Body of pancreas (tissue), 4 donors: ENCODE results near the gene IGF2BP2.

Experiments used
- POLR2A ChIP-seq, 3 donors: fragments of 450-650 bp; IDR thresholded peaks; one replicate each; pipeline ENCODE4 v1.6.1; 2016; ENCODE audit warnings: antibody characterized with exemption in 3 of 3, mild to moderate bottlenecking in 2 of 3
- TF ChIP-seq, protein P1 (sequence below), 7 experiments: fragments of 450-650 bp in 4 of 7; fragments of 200-600 bp in 3 of 7; sonication (generic) in 3 of 7; IDR thresholded peaks; one replicate each; pipeline ENCODE4 v1.5.1; 2016 to 2019; ENCODE audit warnings: antibody characterized with exemption in 7 of 7

- TF ChIP-seq, protein P1, sequence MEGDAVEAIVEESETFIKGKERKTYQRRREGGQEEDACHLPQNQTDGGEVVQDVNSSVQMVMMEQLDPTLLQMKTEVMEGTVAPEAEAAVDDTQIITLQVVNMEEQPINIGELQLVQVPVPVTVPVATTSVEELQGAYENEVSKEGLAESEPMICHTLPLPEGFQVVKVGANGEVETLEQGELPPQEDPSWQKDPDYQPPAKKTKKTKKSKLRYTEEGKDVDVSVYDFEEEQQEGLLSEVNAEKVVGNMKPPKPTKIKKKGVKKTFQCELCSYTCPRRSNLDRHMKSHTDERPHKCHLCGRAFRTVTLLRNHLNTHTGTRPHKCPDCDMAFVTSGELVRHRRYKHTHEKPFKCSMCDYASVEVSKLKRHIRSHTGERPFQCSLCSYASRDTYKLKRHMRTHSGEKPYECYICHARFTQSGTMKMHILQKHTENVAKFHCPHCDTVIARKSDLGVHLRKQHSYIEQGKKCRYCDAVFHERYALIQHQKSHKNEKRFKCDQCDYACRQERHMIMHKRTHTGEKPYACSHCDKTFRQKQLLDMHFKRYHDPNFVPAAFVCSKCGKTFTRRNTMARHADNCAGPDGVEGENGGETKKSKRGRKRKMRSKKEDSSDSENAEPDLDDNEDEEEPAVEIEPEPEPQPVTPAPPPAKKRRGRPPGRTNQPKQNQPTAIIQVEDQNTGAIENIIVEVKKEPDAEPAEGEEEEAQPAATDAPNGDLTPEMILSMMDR (IDR thresholded peaks at IDR 0.05): no peak
- TF ChIP-seq POLR2A (IDR thresholded peaks at IDR 0.05): no peak
Observed at GRCh38 chr3:185778821-185779220, 46.0 kb downstream of the IGF2BP2 start.
